ENCODE results near the gene ELK3.

The ELK3 gene

GRCh38 chr12:96228566-96229248, 34.5 kb downstream of the ELK3 start:
- TF ChIP-seq TAF1 (IDR thresholded peaks at IDR 0.05; ENCODE audit: low read depth) (no peak), RAD21 (IDR thresholded peaks at IDR 0.05; ENCODE audit: low read depth) (no peak), ZBTB7A (IDR thresholded peaks at IDR 0.05; ENCODE audit: low read depth) (no peak), NFIC (IDR thresholded peaks at IDR 0.05) (no peak), YY1 (IDR thresholded peaks at IDR 0.05; ENCODE audit: low read depth) (no peak), TCF12 (IDR thresholded peaks at IDR 0.05; ENCODE audit: low read depth) (no peak), EGR1 (IDR thresholded peaks at IDR 0.05) (no peak), REST (IDR thresholded peaks at IDR 0.05; ENCODE audit: low read depth) (peak; percentile 40; the same call in 1 of the 2 replicates)

- TF ChIP-seq YY1 (IDR thresholded peaks at IDR 0.05; ENCODE audit: low read depth) (no peak), EP300 (IDR thresholded peaks at IDR 0.05; ENCODE audit: borderline replicate concordance) (no peak), TCF12 (IDR thresholded peaks at IDR 0.05; ENCODE audit: low read depth) (no peak), TEAD4 (IDR thresholded peaks at IDR 0.05) (no peak), FOXM1 (IDR thresholded peaks at IDR 0.05; ENCODE audit: borderline replicate concordance, low read depth) (no peak), ZBTB7A (IDR thresholded peaks at IDR 0.05; ENCODE audit: low read depth) (no peak), CREB1 (IDR thresholded peaks at IDR 0.05; ENCODE audit: low read depth) (no peak), CEBPB (IDR thresholded peaks at IDR 0.05) (no peak), NFIC (IDR thresholded peaks at IDR 0.05) (no peak)
These were observed 36.5 kb downstream of the ELK3 start for GRCh38 chr12:96230646-96231045.

GRCh38 chr12:96233168-96233567, 39.0 kb downstream of the ELK3 start:
- TF ChIP-seq EGR1 (IDR thresholded peaks at IDR 0.05) (no peak), RAD21 (IDR thresholded peaks at IDR 0.05; ENCODE audit: low read depth) (no peak), FOXM1 (IDR thresholded peaks at IDR 0.05; ENCODE audit: borderline replicate concordance, low read depth) (no peak), TEAD4 (IDR thresholded peaks at IDR 0.05) (no peak), REST (IDR thresholded peaks at IDR 0.05; ENCODE audit: low read depth) (no peak), MAX (IDR thresholded peaks at IDR 0.05) (no peak), CREB1 (IDR thresholded peaks at IDR 0.05; ENCODE audit: low read depth) (no peak), ZBTB7A (IDR thresholded peaks at IDR 0.05; ENCODE audit: low read depth) (no peak), EP300 (IDR thresholded peaks at IDR 0.05; ENCODE audit: borderline replicate concordance) (no peak), NFIC (IDR thresholded peaks at IDR 0.05) (no peak), YY1 (IDR thresholded peaks at IDR 0.05; ENCODE audit: low read depth) (no peak), TCF12 (IDR thresholded peaks at IDR 0.05; ENCODE audit: low read depth) (no peak)

- TF ChIP-seq TEAD4 (IDR thresholded peaks at IDR 0.05) (no peak), TCF12 (IDR thresholded peaks at IDR 0.05; ENCODE audit: low read depth) (no peak), FOXM1 (IDR thresholded peaks at IDR 0.05; ENCODE audit: borderline replicate concordance, low read depth) (no peak), CREB1 (IDR thresholded peaks at IDR 0.05; ENCODE audit: low read depth) (no peak), YY1 (IDR thresholded peaks at IDR 0.05; ENCODE audit: low read depth) (no peak), NFIC (IDR thresholded peaks at IDR 0.05) (no peak), CEBPB (IDR thresholded peaks at IDR 0.05) (no peak), ZBTB7A (IDR thresholded peaks at IDR 0.05; ENCODE audit: low read depth) (no peak), MAX (IDR thresholded peaks at IDR 0.05) (no peak)
These were observed 39.8 kb downstream of the ELK3 start for GRCh38 chr12:96233939-96234461.

- TF ChIP-seq CREB1 (IDR thresholded peaks at IDR 0.05; ENCODE audit: low read depth), result no peak
- no peak for TF ChIP-seq TEAD4 (IDR thresholded peaks at IDR 0.05)
- TF ChIP-seq ZBTB7A (IDR thresholded peaks at IDR 0.05; ENCODE audit: low read depth), result no peak
- TF ChIP-seq USF1 (IDR thresholded peaks at IDR 0.05), result no peak
- TF ChIP-seq EGR1 (IDR thresholded peaks at IDR 0.05), result no peak
- no peak for TF ChIP-seq NFIC (IDR thresholded peaks at IDR 0.05)
- no peak for TF ChIP-seq FOXM1 (IDR thresholded peaks at IDR 0.05; ENCODE audit: borderline replicate concordance, low read depth)
- no peak for TF ChIP-seq EP300 (IDR thresholded peaks at IDR 0.05; ENCODE audit: borderline replicate concordance)
- TF ChIP-seq CEBPB (IDR thresholded peaks at IDR 0.05), result no peak
- TF ChIP-seq TAF1 (IDR thresholded peaks at IDR 0.05; ENCODE audit: low read depth), result no peak
- no peak for TF ChIP-seq RAD21 (IDR thresholded peaks at IDR 0.05; ENCODE audit: low read depth)
- no peak for TF ChIP-seq YY1 (IDR thresholded peaks at IDR 0.05; ENCODE audit: low read depth)
- TF ChIP-seq TCF12 (IDR thresholded peaks at IDR 0.05; ENCODE audit: low read depth), result no peak
- TF ChIP-seq REST (IDR thresholded peaks at IDR 0.05; ENCODE audit: low read depth), result no peak
- no peak for TF ChIP-seq MAX (IDR thresholded peaks at IDR 0.05)
These were observed 40.7 kb downstream of the ELK3 start for GRCh38 chr12:96234591-96235483.

All from Ishikawa (cell line).